ENCODE data around the gene ADAMTS13. TPM values are rescaled to one million over a fixed set of nuclear protein-coding genes. Genes with fewer than 3 reads are reported as not detected.

Gene ADAMTS13
- total RNA-seq, 4 donors from 2014 or later: 1.0 to 2.2 (median 1.4) TPM

- no peak for ATAC-seq
- TF ChIP-seq POLR2A (IDR thresholded peaks at IDR 0.05): no peak
- no peak for TF ChIP-seq CTCF (IDR thresholded peaks at IDR 0.05 in 4 of 5, conservative IDR thresholded peaks at IDR 0.05 in 1 of 5)
- H3K4me3 ChIP-seq: no peak overlapping the region
- intact Hi-C loops (cut with DNase I; ENCODE audit: low total_unique reads): loop anchor here (10.0 kb wide), 1 partner anchor 140 kb away; the partner anchor contains the start of genes MED22 and RPL7A
- DNase-seq: no peak
- H3K4me1 ChIP-seq: no peaks in the 10 kb centered on the region
- in situ Hi-C loops (cut with MboI; ENCODE audit: low sequenced_read_pairs in 4 of 4): loop anchor here (5.0 to 25.0 kb wide), 6 partner anchors 70 to 310 kb away; partner anchors contain the start of gene REXO4 (in 2 of the 4)
- H3K27me3 ChIP-seq: no peaks in the 10 kb centered on the region
- H3K9me3 ChIP-seq: no peaks in the 10 kb centered on the region
- H3K36me3 ChIP-seq: no peaks in the 10 kb centered on the region
- H3K27ac ChIP-seq: no peak overlapping the region
Observed at GRCh38 chr9:133484671-133485437, 62.7 kb downstream of the ADAMTS13 start.

DNA sequence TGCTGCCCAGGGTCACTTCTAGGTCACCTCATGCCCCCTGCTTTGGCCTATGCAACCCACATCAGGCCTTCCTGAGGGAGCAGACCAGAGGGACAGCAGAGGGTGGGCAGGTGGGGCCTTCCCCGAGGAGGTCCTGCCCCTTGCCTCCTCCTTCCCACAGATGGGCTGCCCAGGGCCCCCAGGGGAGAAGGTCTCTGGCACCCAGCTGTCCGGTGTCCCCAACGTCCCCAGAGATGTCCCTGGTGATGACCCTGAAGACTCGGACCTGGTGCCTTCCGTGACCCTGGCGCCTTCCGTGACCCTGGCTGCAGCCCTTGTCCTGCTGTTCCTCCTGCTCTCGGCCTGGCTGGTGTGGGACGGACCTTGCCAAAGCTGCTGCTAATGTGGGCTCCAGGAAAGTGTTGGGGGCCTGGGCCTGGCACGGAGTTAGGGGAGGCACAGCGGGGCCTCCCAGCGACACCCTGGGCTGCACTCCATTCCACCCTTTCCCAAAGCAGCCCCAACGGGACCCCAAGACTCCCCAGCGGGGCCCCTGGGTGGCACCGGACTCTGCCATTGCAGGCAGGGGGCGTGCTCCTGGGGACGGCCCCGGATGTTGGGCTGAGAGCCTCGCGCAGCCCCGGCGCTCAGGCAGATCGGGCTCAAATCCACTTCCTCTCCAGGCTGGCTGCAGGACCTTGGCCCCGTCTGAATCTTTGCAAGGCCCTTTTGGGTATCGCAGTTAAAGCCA, 63.5 kb downstream of the ADAMTS13 start:
- H3K36me3 ChIP-seq: no peaks in the 10 kb centered on the region
- no peak for ATAC-seq
- H3K27ac ChIP-seq: no peak overlapping the region
- no peak overlapping the region for H3K4me3 ChIP-seq
- no peaks in the 10 kb centered on the region for H3K4me1 ChIP-seq
- no peaks in the 10 kb centered on the region for H3K27me3 ChIP-seq
- H3K9me3 ChIP-seq: no peaks in the 10 kb centered on the region
- in situ Hi-C loops (cut with MboI; ENCODE audit: low sequenced_read_pairs in 4 of 4) (loop anchor here (5.0 to 25.0 kb wide), 5 partner anchors 71 to 311 kb away; partner anchors contain the start of gene REXO4 (in 2 of the 4)), intact Hi-C loops (cut with DNase I; ENCODE audit: low total_unique reads) (loop anchor here (1.0 to 10.0 kb wide), 3 partner anchors 79 to 299 kb away; partner anchors contain the start of genes MED22 and RPL7A)
- DNase-seq: no peak
- no peak for TF ChIP-seq POLR2A (IDR thresholded peaks at IDR 0.05)
- TF ChIP-seq CTCF (IDR thresholded peaks at IDR 0.05 in 4 of 5, conservative IDR thresholded peaks at IDR 0.05 in 1 of 5): no peak

DNA sequence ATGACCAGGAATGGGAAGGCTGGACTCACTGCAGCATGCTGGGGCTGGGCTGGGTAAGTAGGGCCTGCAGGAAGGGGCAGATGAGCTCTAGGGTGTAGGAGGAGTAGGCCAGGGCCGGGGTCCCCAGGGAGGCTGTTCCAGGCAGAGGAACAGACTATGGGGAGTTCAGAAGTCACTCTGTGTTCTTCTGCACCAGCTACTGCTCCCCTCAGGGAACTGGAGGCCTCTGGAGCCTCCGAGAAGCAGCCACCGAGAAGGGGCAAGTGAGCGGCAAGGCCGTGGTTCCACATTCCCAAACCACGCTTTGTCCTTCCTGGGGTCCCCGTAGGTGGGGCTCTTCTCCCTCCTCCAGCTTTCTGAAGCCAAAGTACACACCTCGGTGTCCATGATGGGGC, 65.2 kb downstream of the ADAMTS13 start:
- DNase-seq (no peak), ATAC-seq (no peak)
- Histone ChIP-seq H3K9me3 (no peaks in the 10 kb centered on the region), H3K27ac (no peak overlapping the region), H3K4me3 (no peak overlapping the region), H3K36me3 (no peaks in the 10 kb centered on the region), H3K4me1 (peaks cover 8 to 12% of the 10 kb centered on the region in 2 donors), H3K27me3 (no peaks in the 10 kb centered on the region)
- in situ Hi-C loops (cut with MboI; ENCODE audit: low sequenced_read_pairs in 4 of 4): loop anchor here (5.0 to 25.0 kb wide), 5 partner anchors 73 to 313 kb away; partner anchors contain the start of gene REXO4 (in 2 of the 4)
- intact Hi-C loops (cut with DNase I; ENCODE audit: low total_unique reads): loop anchor here (10.0 kb wide), 1 partner anchor 143 kb away; the partner anchor contains the start of genes MED22 and RPL7A
- TF ChIP-seq POLR2A (IDR thresholded peaks at IDR 0.05) (no peak), CTCF (IDR thresholded peaks at IDR 0.05 in 4 of 5, conservative IDR thresholded peaks at IDR 0.05 in 1 of 5) (no peak)

DNA sequence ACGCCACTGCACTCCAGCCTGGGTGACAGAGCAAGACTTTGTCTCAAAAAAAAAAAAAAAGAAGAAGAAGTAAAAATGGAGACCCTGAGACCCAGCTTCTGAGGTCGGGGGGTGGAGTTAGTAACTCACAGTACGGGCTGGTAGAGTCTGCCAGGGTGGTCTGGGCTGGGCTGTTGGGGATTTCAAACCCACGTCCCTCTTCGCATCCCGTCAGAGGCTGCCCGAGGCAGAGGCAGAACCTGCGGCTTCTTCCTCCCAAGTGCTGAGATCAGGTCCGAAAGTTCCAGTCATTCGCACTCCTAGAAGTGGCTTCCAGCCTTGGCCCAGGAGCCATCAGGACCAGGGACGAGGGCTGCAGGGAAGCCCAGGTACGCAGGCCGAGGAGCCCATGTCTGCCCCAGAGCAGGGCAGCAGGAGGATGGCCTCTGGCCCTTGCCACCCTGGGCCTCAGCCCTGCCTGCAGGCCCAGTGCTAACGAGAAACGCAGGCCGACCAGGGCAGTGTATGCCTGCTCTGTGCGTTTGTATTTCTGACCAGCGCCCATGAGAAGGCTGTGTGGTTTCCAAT, 66.6 kb downstream of the ADAMTS13 start:
- H3K27ac ChIP-seq: no peak overlapping the region
- H3K27me3 ChIP-seq: no peaks in the 10 kb centered on the region
- H3K4me3 ChIP-seq: no peak overlapping the region
- DNase-seq (no peak), ATAC-seq (no peak)
- H3K36me3 ChIP-seq: no peaks in the 10 kb centered on the region
- H3K9me3 ChIP-seq: no peaks in the 10 kb centered on the region
- TF ChIP-seq POLR2A (IDR thresholded peaks at IDR 0.05) (no peak), CTCF (IDR thresholded peaks at IDR 0.05 in 4 of 5, conservative IDR thresholded peaks at IDR 0.05 in 1 of 5) (no peak)
- in situ Hi-C loops (cut with MboI; ENCODE audit: low sequenced_read_pairs in 4 of 4): loop anchor here (5.0 to 25.0 kb wide), 5 partner anchors 74 to 314 kb away; partner anchors contain the start of gene REXO4 (in 2 of the 4)
- peaks cover 14 to 19% of the 10 kb centered on the region in 2 donors for H3K4me1 ChIP-seq
- intact Hi-C loops (cut with DNase I; ENCODE audit: low total_unique reads): loop anchor here (10.0 kb wide), 1 partner anchor 144 kb away; the partner anchor contains the start of genes MED22 and RPL7A
